GM12801 (cell line): ENCODE data around the gene TMEM175.

Experiments
- TF ChIP-seq, protein P1 (sequence below): IDR thresholded peaks from one replicate; pipeline ENCODE4 v1.5.1; 2011; ENCODE audit warnings: control low read depth; ENCODE audit not compliant: insufficient read length; ENCODE audit errors: extremely low read depth

TMEM175 gene

DNA sequence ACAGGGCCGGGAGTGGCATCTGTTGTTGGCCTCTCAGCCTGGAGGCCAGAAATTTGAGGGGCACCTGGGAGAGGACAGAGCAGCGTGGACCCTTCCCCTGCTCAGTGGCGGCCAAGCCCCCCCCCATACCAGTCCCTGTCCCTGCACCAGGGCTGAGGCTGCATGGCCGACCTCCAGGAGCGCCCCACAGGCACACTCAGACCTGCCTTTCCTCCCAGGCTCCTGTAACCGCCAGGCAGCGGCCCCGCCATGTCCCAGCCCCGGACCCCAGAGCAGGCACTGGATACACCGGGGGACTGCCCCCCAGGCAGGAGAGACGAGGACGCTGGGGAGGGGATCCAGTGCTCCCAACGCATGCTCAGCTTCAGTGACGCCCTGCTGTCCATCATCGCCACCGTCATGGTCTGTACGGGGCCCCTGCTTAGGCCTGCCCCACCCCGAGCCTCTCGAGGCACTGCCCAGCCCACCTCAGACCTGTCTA, 15.3 kb downstream of the TMEM175 start:
- TF ChIP-seq, protein P1, sequence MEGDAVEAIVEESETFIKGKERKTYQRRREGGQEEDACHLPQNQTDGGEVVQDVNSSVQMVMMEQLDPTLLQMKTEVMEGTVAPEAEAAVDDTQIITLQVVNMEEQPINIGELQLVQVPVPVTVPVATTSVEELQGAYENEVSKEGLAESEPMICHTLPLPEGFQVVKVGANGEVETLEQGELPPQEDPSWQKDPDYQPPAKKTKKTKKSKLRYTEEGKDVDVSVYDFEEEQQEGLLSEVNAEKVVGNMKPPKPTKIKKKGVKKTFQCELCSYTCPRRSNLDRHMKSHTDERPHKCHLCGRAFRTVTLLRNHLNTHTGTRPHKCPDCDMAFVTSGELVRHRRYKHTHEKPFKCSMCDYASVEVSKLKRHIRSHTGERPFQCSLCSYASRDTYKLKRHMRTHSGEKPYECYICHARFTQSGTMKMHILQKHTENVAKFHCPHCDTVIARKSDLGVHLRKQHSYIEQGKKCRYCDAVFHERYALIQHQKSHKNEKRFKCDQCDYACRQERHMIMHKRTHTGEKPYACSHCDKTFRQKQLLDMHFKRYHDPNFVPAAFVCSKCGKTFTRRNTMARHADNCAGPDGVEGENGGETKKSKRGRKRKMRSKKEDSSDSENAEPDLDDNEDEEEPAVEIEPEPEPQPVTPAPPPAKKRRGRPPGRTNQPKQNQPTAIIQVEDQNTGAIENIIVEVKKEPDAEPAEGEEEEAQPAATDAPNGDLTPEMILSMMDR, result no peak

DNA sequence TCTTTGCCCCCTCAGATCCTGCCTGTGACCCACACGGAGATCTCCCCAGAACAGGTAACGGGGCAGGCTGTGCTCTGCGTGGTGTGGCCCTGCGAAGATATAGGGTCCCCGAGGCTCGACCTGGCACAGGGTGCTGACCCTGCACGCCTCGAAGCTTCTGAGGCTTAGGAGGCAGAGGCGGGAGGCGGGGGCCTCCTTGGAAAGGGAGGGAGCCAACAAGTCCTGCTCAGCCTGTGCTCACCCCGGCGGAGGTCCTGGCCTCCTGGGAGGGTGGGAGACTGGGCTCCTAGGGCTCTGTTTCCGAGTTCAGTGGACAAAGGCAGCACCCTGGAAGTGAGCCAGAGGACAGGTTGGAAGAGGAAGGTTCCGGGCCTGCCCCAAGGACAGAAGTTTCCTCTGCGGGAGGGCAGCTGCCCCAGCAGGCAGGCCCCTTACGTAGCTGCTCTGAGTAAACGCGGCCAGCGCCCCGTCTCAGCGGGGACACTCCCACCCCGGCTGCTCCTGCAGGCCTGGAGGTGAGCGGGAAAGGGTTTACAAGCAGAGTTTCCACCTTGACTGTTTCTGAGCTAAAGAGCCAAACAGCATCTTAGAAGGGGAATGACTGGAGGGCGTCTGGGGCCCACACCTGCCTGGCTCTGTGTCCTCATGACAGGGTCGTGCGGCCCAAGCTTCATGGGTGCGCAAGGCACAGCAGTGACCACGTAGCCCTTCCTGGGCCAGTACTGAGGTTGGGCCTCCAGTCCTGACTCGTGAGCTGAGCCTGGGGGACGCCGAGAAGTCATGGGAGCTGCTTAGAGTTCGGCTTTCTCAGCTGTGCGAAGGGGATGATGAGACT, 16.1 kb downstream of the TMEM175 start:
- TF ChIP-seq, protein P1, result no peak

DNA sequence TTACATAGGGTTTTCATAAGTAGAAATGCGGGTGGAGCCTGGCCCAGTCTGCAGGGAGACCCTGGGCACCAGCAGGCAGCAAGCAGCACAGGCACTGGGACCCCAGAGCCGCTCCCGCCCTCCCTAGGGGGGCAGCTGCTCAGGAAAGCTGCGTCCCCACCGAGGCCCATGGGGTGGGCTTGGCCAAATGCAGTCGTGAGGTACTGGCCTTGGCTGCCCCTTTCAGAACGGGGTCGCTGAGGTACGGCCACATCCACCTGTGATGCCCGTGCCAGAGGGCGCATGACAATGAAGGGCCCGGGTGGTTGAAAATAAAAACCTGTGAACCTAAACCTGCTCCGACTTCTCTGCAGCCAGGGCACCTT, 16.7 kb downstream of the TMEM175 start:
- TF ChIP-seq, protein P1, result no peak

DNA sequence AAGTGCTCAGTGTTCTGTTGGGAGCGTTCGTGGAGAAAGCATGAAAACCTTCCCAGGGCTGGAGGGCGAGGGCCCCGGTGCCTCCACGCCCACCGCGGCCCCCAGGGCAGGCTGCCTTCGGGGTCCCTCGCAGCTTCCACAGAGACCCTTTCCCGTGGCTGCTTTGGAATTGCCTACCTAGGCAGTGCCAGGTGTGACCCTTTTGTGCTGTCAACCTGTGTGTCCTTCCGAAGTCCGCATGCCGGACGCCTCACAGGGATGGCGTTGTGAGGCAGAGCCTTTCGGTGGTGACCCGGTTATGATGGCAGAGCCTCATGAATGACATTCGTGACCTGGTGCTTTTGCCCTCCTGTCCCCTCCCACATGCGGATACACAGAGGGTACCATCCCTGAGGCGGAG, 17.4 kb downstream of the TMEM175 start:
- TF ChIP-seq, protein P1, result no peak

DNA sequence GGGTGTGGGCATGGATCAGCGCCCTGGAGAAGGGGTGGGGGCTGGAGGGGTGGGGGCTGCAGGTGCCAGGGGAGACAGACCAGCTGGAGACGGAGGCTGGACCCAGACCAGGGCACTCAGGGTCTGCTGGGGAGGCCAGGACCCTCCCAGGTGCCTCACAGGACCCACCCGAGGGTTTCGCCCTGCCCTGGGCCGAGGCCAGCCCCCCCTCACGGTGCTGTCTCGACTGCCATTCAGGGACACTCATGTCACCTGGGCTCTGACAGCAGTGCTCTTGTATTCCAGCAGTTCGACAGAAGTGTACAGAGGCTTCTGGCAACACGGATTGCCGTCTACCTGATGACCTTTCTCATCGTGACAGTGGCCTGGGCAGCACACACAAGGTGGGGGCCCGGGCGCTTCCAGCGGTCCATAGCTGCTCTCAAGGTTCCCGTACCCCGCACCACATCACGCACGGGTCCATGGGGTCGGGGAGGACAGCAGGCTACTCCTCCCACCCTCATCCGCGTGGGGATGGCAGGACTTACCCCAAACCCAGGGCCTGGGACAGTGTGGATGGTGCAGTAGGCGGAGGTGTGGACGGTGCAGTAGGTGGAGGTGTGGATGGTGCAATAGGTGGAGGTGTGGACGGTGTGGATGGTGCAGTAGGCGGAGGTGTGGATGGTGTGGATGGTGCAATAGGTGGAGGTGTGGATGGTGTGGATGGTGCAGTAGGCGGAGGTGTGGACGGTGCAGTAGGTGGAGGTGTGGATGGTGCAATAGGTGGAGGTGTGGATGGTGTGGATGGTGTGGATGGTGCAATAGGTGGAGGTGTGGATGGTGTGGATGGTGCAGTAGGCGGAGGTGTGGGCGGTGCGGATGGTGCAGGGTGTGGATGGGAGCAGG, 18.1 kb downstream of the TMEM175 start:
- TF ChIP-seq, protein P1, result no peak

DNA sequence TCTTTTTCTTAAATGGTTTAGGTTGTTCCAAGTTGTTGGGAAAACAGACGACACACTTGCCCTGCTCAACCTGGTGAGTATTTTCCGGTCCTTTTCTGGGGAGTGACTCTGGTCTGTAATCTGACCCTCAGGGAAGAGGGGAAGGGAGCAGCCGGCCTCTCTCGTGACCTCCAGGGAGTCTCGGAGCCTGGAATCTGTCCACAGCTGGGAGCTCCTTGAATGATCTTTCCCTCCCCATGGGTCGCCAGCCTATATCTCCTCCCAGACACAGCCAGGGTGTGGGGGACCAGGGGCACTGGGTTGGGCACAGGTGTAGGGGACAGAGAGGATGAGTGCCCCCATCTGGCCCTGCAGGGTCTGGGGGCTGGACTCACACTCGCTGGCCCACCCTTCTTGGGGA, 18.9 kb downstream of the TMEM175 start:
- TF ChIP-seq, protein P1, result no peak
